ENCODE measurements around the gene RAP1GAP2.
"Not testable (repeated sequence)": the region's sequence is repeated elsewhere in the genome, so short reads cannot be mapped to it uniquely, and the experiment has no call there.

- TF ChIP-seq CTCF, POLR2A (IDR thresholded peaks at IDR 0.05): not testable (repeated sequence)
Observed at GRCh38 chr17:3063507-3063906, 267.3 kb downstream of the RAP1GAP2 start, which contains the start of gene OR1D5.

Measured in heart left ventricle (tissue), 13 donors.